AG10803 (cell line): ENCODE data around the gene CRTC3.
"Not testable (repeated sequence)": the region's sequence is repeated elsewhere in the genome, so short reads cannot be mapped to it uniquely, and the experiment has no call there.

Experiments used
- DNase-seq: peaks from one replicate; pipeline ENCODE4 v3.0.0; 2010; ENCODE audit warnings: low read depth
- H3K4me3 ChIP-seq: 2 replicates; pipeline ENCODE4 v1.5.1; 2011; ENCODE audit warnings: mild to moderate bottlenecking, low read length, control low read depth
- CTCF ChIP-seq: conservative IDR thresholded peaks from 2 replicates; pipeline ENCODE4 v1.5.1; 2011; ENCODE audit warnings: mild to moderate bottlenecking, low read length, control low read depth, inconsistent platforms

Gene CRTC3

GRCh38 chr15:90654233-90655136, 124.8 kb downstream of the CRTC3 start:
- no peak for TF ChIP-seq CTCF
- H3K4me3 ChIP-seq: no peak overlapping the region
- peak; percentile 13 for DNase-seq

GRCh38 chr15:90657520-90658172, 127.9 kb downstream of the CRTC3 start:
- not testable (repeated sequence) for DNase-seq, H3K4me3 ChIP-seq

GRCh38 chr15:90659481-90659880, 129.8 kb downstream of the CRTC3 start:
- no peak for DNase-seq
- no peak overlapping the region for H3K4me3 ChIP-seq
- no peak for TF ChIP-seq CTCF

GRCh38 chr15:90660195-90660998, 130.7 kb downstream of the CRTC3 start:
- no peak for TF ChIP-seq CTCF
- DNase-seq: peak; percentile 90

GRCh38 chr15:90660999-90661330, 131.2 kb downstream of the CRTC3 start:
- DNase-seq: peak; percentile 33
- peak overlapping the region; percentile 46 for H3K4me3 ChIP-seq

More at GRCh38 chr15:90660195-90660998, 130.7 kb downstream of the CRTC3 start:
- H3K4me3 ChIP-seq: peak overlapping the region; percentile 46

GRCh38 chr15:90664081-90664461, 134.3 kb downstream of the CRTC3 start:
- not testable (repeated sequence) for DNase-seq, H3K4me3 ChIP-seq

- no peak for TF ChIP-seq CTCF
- H3K4me3 ChIP-seq: peak overlapping the region; percentile 74
- peak; percentile 50 for DNase-seq
Observed at GRCh38 chr15:90664650-90665287, 135.0 kb downstream of the CRTC3 start.

GRCh38 chr15:90665288-90666134, 135.8 kb downstream of the CRTC3 start:
- DNase-seq: peak; percentile 62
- peak overlapping the region; percentile 74 for H3K4me3 ChIP-seq
- TF ChIP-seq CTCF: no peak
